Stimulated activated CD8-positive, alpha-beta memory T cell treated with anti-CD3 and anti-CD28 coated beads, Interleukin-12 subunit alpha, Interleukin-12 subunit beta, amount 100 ng/mL, for 4 hours (primary cell): ENCODE data around the gene RHD.
"Not testable (repeated sequence)": the region's sequence is repeated elsewhere in the genome, so short reads cannot be mapped to it uniquely, and the experiment has no call there.

Source experiments
- DNase-seq: peaks from one replicate; pipeline ENCODE4 v3.0.0-alpha.2; 2020; ENCODE audit warnings: low read depth

Gene RHD

GRCh38 chr1:25272238-25272637, at the start of gene RHD:
TSS of gene RHD (plus strand) at chr1:25272509. CDS start at chr1:25272548, 39 bp downstream.
- not testable (repeated sequence) for DNase-seq

DNA sequence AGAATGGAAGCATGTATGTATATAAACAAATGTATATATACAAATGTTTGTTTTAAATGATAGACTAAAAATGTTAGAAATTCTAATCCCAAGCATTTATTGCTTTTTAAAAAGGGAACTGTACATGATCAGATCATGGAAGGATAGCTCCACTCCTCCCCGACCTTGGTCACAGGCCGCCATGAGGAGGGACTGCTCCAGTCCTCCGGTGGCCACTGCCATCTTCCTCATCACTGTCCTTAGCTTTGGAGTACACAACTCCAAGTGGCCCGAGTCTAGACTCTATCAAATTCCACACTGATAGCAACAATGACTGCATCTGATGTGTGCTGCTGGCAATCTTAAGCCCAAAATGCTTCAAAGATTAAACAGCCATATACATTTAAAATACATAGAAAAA, 49.7 kb upstream of the RHD start:
- DNase-seq = no peak

- DNase-seq = no peak
Observed at GRCh38 chr1:25223471-25223870, 48.8 kb upstream of the RHD start.

- peak; percentile 82 for DNase-seq
Observed at GRCh38 chr1:25232027-25232865, 40.1 kb upstream of the RHD start, which contains the start of gene SYF2. TSS of gene SYF2 (minus strand) at chr1:25232502. CDS start at chr1:25232467, 35 bp downstream.

- DNase-seq = peak; percentile 17
Observed at GRCh38 chr1:25232866-25233784, 39.2 kb upstream of the RHD start.

DNA sequence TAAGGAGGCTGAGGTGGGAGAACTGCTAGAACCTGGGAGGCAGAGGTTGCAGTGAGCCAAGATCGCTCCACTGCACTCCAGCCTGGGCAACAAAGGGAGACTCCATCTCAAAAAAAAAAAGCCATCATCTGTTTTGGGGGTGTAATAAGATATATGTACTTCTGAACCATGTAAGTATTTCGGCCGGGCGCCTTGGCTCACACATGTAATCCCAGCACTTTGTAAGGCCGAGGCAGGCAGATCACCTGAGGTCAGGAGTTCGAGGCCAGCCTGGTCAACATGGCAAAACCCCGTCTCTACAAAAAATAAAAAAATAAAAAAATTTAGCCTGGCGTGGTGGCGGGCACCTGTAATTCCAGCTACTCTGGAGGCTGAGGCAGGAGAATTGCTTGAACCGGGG, 36.9 kb upstream of the RHD start:
- not testable (repeated sequence) for DNase-seq

DNA sequence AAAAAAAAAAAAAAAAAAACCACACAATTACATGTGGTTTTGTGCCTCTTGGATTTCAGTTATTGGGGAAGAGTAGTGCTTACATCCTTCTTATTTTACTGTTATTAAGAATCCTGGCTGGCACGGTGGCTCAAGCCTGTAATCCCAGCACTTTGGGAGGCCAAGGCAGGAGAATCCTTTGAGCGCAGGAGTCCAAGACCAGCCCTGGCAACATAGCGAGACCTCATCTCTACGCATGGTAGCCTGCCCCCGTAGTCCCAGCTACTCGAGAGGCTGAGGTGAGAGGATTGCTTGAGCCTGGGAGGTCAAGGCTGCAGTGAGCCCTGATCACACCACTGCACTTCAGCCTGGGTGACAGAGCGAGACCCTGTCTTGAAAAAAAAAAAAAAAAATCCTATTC, 36.0 kb upstream of the RHD start:
- not testable (repeated sequence) for DNase-seq

GRCh38 chr1:25238046-25238445, 34.3 kb upstream of the RHD start:
- no peak for DNase-seq

DNA sequence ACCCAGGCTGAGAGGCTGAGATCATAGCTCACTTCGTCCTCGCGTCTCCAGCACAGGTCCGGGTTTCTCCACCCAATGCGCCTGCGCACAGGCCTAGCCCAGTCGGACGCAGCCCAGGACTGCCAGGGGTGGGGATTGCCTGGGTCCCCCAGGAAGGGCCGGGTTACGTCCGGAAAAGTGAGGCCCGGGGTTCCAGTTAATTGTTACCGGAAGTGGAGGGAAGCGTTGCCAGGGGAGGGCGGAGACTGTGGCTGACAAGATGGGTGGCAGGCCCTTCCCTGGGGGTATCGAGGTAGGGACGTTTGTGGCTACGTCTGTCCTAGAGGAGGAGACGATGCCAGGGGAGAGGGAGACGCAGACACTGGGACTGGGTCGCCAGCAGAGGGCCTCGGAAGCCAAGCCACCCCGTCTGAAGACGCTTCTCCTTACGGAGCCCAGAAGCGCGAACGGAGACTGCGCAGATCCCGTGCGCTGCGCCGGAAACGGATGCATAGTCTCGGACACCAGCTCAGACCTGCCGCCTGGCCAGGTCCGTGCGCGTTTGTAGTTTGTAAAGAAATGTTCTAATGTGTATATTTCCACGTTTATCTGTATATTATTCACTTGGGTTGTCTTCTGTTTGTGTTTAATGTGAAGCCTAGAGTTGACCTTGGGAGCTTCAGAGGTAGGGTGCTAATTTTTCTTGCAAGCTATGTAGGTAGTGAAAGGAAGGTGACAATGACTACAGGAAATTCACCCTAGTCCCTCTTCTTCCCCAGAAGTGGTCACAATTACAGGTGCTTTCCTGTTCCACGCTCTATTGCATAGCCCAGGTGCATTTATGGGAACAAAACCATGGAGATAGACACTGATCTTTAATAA, 32.4 kb upstream of the RHD start:
- DNase-seq = peak; percentile 75

DNA sequence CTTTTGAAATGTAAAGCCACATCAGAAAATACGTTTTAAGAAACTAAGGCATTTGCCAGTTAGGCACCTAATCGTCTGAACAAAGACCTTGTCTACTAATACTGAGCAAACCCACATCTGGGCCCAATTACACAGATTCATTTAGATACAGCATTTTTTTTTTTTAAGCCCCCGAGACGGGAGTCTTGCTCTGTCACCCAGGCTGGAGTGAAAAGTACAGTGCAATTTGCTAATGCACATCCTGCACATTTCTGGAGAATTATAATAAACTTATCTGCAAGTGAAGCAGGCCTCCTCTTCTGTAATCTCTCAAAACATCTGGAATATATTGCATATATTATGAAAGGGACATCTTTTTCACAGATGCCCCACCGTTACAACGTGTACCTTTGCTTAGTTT, 28.4 kb upstream of the RHD start:
- no peak for DNase-seq

GRCh38 chr1:25245393-25245792, 26.9 kb upstream of the RHD start:
- no peak for DNase-seq

DNA sequence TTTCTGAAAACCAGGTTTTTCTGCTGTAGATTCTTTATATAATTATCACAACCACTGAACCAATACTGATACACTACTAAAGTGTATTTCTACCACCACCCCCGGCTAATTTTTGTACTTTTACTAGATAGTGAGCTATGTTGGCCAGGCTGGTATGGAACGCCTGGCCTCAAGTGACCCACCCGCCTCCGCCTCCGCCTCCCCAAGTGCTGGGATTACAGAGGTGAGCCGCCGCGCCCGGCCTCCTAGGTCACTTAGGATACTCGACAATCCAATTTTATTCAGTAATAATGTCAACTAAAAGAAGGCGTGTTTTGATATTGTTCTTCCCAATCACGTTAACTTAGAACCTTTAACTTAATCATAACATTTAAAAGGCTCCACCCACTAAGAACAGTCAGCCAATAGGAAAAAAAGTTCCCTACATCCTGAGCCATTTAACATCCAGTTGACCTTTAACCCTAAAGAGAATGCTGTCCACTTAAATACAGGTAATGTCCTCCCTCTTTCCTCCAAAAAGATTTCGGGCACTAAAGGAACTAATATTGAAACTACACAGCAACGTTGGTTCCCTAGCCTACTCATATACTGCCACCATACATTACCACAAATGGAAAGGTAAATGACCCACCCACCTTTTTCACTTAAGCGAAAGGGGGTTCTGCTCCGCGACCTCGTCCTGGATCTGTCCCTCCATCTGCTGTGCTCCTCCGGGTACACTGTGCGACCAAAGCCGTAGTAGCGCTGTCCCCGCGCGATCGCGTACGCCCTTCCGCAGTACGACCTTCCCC, 26.3 kb upstream of the RHD start:
- DNase-seq = no peak

GRCh38 chr1:25246600-25247023, 25.7 kb upstream of the RHD start:
- DNase-seq = peak; percentile 22

- peak; percentile 100 for DNase-seq
Observed at GRCh38 chr1:25247024-25247828, 25.1 kb upstream of the RHD start, which contains the start of gene RSRP1. TSS of gene RSRP1 (minus strand) at chr1:25247454. CDS start at chr1:25246963, 491 bp downstream.

DNA sequence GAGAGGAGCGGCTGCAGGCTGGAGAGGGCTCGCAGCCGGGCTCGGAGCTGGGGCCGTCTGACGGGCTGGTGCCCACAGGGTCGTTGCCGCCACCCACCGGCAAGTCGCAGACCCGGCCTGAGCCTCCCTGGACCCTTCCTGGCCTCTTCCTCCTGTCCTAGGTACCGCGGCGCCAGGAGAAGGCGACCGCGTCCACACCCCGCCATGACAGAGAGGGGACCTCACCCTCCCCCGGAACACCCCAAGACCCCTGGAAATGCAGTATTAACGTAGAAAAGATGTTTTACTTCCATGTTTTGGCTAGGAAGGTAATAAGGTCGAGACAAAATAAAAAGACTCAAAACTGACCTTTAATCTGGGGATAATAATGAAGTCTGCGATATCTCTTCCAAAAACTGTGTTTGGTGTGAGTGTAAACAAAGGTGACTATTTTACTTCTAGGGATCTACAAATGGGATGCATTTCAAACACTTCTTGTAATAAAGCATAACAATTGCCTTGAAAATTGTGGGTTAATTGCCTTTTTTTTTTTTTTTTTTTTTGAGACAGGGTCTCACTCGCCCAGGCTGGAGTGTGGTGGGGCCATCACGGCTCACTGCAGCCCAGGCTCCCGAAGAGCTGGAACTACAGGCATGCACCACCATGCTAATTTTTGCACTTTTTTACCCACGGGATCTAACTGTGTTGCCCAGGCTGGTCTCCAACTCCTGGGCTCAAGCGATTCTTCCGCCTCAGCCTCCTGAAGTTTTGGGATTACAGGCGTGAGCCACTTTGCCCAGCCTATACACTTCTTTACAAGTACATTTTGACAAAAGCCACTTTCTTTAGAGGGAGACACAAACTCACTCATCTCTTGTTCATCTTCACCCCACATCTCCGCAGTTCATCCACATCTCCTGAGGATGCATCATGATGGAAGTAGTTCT, 24.2 kb upstream of the RHD start:
- DNase-seq = no peak

GRCh38 chr1:25253911-25254310, 18.4 kb upstream of the RHD start:
- DNase-seq = no peak

DNA sequence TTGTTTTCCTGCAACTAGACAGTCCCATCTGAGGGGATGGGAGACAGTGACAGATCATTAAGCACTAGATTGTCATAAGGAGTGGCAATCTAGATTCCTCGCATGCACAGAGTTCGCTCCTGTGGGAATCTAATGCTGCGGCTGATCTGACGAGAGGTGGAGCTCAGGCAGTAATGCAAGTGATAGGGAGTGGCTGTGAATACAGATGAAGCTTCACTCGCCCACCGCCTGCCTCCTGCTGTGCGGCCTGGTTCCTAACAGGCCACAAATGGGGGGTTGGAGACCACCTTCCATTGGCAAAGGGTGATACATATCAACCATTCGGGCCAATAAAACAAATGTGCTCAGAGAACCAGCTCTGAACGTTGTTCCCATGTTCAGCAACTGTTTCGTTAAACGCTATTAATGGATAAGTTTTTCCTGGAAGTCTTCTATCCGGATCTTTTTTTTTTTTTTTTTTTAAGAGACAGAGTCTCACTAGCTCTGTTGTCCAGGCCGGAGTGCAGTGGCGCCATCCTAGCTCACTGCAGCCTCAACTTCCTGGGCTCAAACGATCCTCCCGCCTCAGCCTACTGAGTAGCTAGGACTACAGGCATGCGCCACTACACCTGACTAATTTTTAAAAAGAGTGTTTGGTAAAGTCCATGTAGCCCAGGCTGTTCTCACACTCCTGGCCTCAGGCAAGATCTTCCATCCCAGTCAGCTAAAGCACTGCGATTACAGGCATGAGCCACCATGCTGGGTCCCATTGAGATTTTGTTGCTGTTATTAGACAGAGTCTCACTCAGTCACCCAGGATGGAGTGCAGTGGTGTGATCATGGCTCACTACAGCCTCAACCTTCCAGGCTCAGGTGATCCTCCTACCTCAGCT, 16.4 kb upstream of the RHD start:
- DNase-seq = no peak

- no peak for DNase-seq
Observed at GRCh38 chr1:25256578-25256965, 15.7 kb upstream of the RHD start.
